IMR-90 (cell line): ENCODE results near the gene ITGAL. TPM values are rescaled to one million over a fixed set of nuclear protein-coding genes. Genes with fewer than 3 reads are reported as not detected.

ENCODE experiments used
- ATAC-seq: fragments of 200-7000 bp; cut with Tn5 transposase; 2 replicates; pipeline ENCODE4 v1.9.1; 2020; ENCODE audit warnings: low read depth, mild to moderate bottlenecking, moderate library complexity
- BruUV-seq: library from RNA; stranded (reverse); fragments of 400-500 nt; replicated peaks from 2 replicates; lab custom pipeline; 2021; lab: Mats Ljungman, UMichigan
- CTCF ChIA-PET: fragments of 300-600 bp; formaldehyde crosslinking; extraction: SDS; loops from one replicate; lab custom pipeline; 2021; ENCODE audit warnings: antibody characterized with exemption; lab: Yijun Ruan, JAX
- POLR2A ChIA-PET: fragments of 300-600 bp; sonication (Branson Sonifier 250); formaldehyde crosslinking; loops from one replicate; lab custom pipeline; 2022; ENCODE audit warnings: antibody characterized with exemption; ENCODE audit not compliant: unreplicated experiment; lab: Charles Lee
- DNase-seq: peaks from one replicate; pipeline ENCODE4 v3.0.0; 2013
- H2AFZ ChIP-seq: replicated peaks from 2 replicates; pipeline ENCODE3; 2013; ENCODE audit warnings: low read length, mild to moderate bottlenecking; ENCODE audit not compliant: poor library complexity
- H2AK5ac ChIP-seq: 2 replicates; pipeline ENCODE4 v1.6.1; 2013; ENCODE audit warnings: low read depth, low read length, inconsistent platforms
- H2AK9ac ChIP-seq: replicated peaks from 2 replicates; pipeline ENCODE3; 2013; ENCODE audit warnings: mild to moderate bottlenecking, low read depth, low read length, moderate library complexity; ENCODE audit not compliant: poor library complexity
- H2BK120ac ChIP-seq: 2 replicates; pipeline ENCODE4 v1.6.1; 2013; ENCODE audit warnings: low read depth, low read length, inconsistent platforms
- H2BK15ac ChIP-seq: 3 replicates; pipeline ENCODE4 v1.6.1; 2013; ENCODE audit warnings: low read depth, low read length, inconsistent platforms
- H2BK20ac ChIP-seq: 2 replicates; pipeline ENCODE4 v1.6.1; 2013; ENCODE audit warnings: low read depth, mild to moderate bottlenecking, inconsistent platforms, low read length, moderate library complexity
- H2BK5ac ChIP-seq: 2 replicates; pipeline ENCODE4 v1.6.1; 2013; ENCODE audit warnings: mild to moderate bottlenecking, low read depth, low read length, inconsistent platforms; ENCODE audit not compliant: poor library complexity, severe bottlenecking
- H3K14ac ChIP-seq: replicated peaks from 2 replicates; pipeline ENCODE4 v1.6.1; 2013; ENCODE audit warnings: low read depth, low read length, inconsistent platforms
- H3K18ac ChIP-seq: 2 replicates; pipeline ENCODE4 v1.6.1; 2013; ENCODE audit warnings: low read depth, low read length, control low read depth
- H3K23ac ChIP-seq: 2 replicates; pipeline ENCODE4 v1.6.1; 2013; ENCODE audit warnings: low read depth, low read length, inconsistent platforms
- H3K27ac ChIP-seq: 2 replicates; pipeline ENCODE4 v1.5.1; 2013; ENCODE audit warnings: mild to moderate bottlenecking, control low read depth, low read length; ENCODE audit not compliant: insufficient read depth
- H3K27me3 ChIP-seq: 2 replicates; pipeline ENCODE4 v1.6.1; 2013; ENCODE audit warnings: low read length; ENCODE audit not compliant: control insufficient read depth, insufficient read depth
- H3K36me3 ChIP-seq: 2 replicates; pipeline ENCODE4 v1.6.1; 2013; ENCODE audit warnings: low read length, mixed read lengths; ENCODE audit not compliant: control insufficient read depth, insufficient read depth
- H3K4ac ChIP-seq: 2 replicates; pipeline ENCODE4 v1.6.1; 2013; ENCODE audit warnings: low read depth, low read length, inconsistent platforms
- H3K4me1 ChIP-seq: 2 replicates; pipeline ENCODE4 v1.6.1; 2013; ENCODE audit warnings: low read length, mixed read lengths; ENCODE audit not compliant: control insufficient read depth, insufficient read depth
- H3K4me2 ChIP-seq: 2 replicates; pipeline ENCODE4 v1.6.1; 2013; ENCODE audit warnings: low read depth, mild to moderate bottlenecking, control low read depth, low read length, moderate library complexity
- H3K4me3 ChIP-seq: 2 replicates; pipeline ENCODE4 v1.5.1; 2013; ENCODE audit warnings: low read depth, mild to moderate bottlenecking, control low read depth, low read length, moderate library complexity; ENCODE audit not compliant: insufficient read depth
- H3K56ac ChIP-seq: 2 replicates; pipeline ENCODE4 v1.6.1; 2013; ENCODE audit warnings: low read length, inconsistent platforms; ENCODE audit not compliant: insufficient read depth; ENCODE audit errors: extremely low read depth
- H3K79me1 ChIP-seq, 2 experiments: 2 replicates each; pipeline ENCODE4 v1.6.1; 2013; ENCODE audit warnings: low read length in 2 of 2, inconsistent platforms in 1 of 2, low read depth in 1 of 2
- H3K9ac ChIP-seq: 2 replicates; pipeline ENCODE4 v1.6.1; 2013; ENCODE audit warnings: low read depth, low read length, control low read depth
- H3K9me1 ChIP-seq: 2 replicates; pipeline ENCODE4 v1.6.1; 2013; ENCODE audit warnings: low read length, inconsistent platforms; ENCODE audit not compliant: insufficient read depth
- H3K9me3 ChIP-seq: 2 replicates; pipeline ENCODE4 v1.6.1; 2013; ENCODE audit warnings: low read length; ENCODE audit not compliant: control insufficient read depth, insufficient read depth
- H4K20me1 ChIP-seq: 2 replicates; pipeline ENCODE4 v1.6.1; 2013; ENCODE audit warnings: low read length, inconsistent platforms; ENCODE audit not compliant: insufficient read depth
- H4K5ac ChIP-seq: 2 replicates; pipeline ENCODE4 v1.6.1; 2013; ENCODE audit warnings: mild to moderate bottlenecking, low read depth, low read length, control low read depth
- H4K8ac ChIP-seq, 2 experiments: 2 replicates each; pipeline ENCODE4 v1.6.1; 2013; ENCODE audit warnings: low read depth in 2 of 2, low read length in 2 of 2, control low read depth in 1 of 2, inconsistent platforms in 1 of 2
- H4K91ac ChIP-seq: 2 replicates; pipeline ENCODE4 v1.6.1; 2013; ENCODE audit warnings: low read depth, low read length, inconsistent platforms; ENCODE audit not compliant: insufficient read depth
- CHD1 ChIP-seq: IDR thresholded peaks from 2 replicates; pipeline ENCODE4 v1.6.1; 2012; ENCODE audit warnings: low read depth, low read length, improper control_type of control experiment
- CTCF ChIP-seq: conservative IDR thresholded peaks from 2 replicates; pipeline ENCODE4 v1.5.1; 2012; ENCODE audit warnings: mild to moderate bottlenecking, low read depth, low read length, improper control_type of control experiment
- FOS ChIP-seq: fragments of 150-350 bp; IDR thresholded peaks from 2 replicates; pipeline ENCODE4 v1.6.1; 2016; ENCODE audit warnings: low read depth, low read length
- WGBS, 2 experiments: methylation state at CpG; one replicate each; pipeline versions ENCODE4 v1.1.5 to v1.1.7; 2013; ENCODE audit warnings: missing lambda C conversion rate in 2 of 2; ENCODE audit not compliant: insufficient read length in 1 of 2; ENCODE audit errors: extremely low coverage in 2 of 2; 5-methylcytosine and 5-hydroxymethylcytosine counted together
- dilution Hi-C: fragments of 300-500 bp; cut with HindIII; formaldehyde crosslinking; loops from one replicate; pipeline ENCODE4 v1.14.3; 2018; ENCODE audit warnings: low sequenced_read_pairs; ENCODE audit not compliant: unreplicated experiment
- in situ Hi-C: fragments of 300-500 bp; cut with MboI; formaldehyde crosslinking; loops from 3 replicates; pipeline ENCODE4 v1.14.3; 2019; ENCODE audit warnings: low sequenced_read_pairs, inconsistent platforms, mixed read lengths
- intact Hi-C: fragments of 100-400 bp; cut with micrococcal nuclease; formaldehyde crosslinking; loops from 2 replicates; pipeline ENCODE4 v1.10.0; 2022
- polyA plus RNA-seq, 3 experiments: library from polyadenylated mRNA; depleted of rRNA; stranded (reverse); fragments of >200 nt; gene quantifications; 2 replicates each; pipeline ENCODE4 v1.2.3, GENCODE V29; 2012; ENCODE audit warnings: low replicate concordance in 1 of 3
- total RNA-seq: library from RNA; depleted of rRNA; stranded (reverse); fragments of >200 nt; gene quantifications from 2 replicates; pipeline ENCODE4 v1.2.3, GENCODE V29; 2012

ITGAL gene
- total and polyA plus RNA-seq, 2 of the 4 experiments (the other 2 are of a cell fraction): not detected

DNA sequence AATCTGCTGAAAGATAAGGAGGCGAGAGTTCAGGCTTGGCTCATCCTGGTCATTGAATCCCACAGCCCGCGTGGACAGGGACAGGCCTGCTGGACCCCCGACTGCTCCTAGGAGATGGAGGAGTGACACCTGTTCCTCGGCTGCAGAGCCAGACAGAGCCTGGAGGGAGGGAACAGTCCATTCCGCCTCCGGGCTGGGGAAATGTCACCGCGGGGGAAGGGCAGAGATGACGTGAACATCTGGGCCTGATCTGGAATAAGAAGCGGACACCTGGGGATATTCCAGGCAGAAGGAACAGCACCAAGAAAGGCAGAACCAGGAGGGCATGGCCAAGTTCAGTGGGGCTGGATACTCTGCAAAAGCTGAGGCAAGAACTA, 60.6 kb downstream of the ITGAL start:
- Histone ChIP-seq H2BK120ac (no peak overlapping the region), H3K79me1 (peaks cover 6 to 31% of the 10 kb centered on the region in 2 experiments), H3K9me1 (peaks cover 10% of the 10 kb centered on the region; the same call in 1 of the 2 replicates), H3K27ac (no peak overlapping the region), H4K91ac (no peak overlapping the region), H3K56ac (no peak overlapping the region), H3K14ac (no peak overlapping the region), H2BK5ac (no peak overlapping the region), H4K8ac (no peak overlapping the region), H3K23ac (no peak overlapping the region), H3K9ac (no peak overlapping the region), H3K27me3 (no peaks in the 10 kb centered on the region), H2AK9ac (peak overlapping the region; percentile 8), H3K4me1 (peaks cover 8% of the 10 kb centered on the region), H3K4me3 (no peak overlapping the region), H3K18ac (no peak overlapping the region), H4K20me1 (no peaks in the 10 kb centered on the region), H2AFZ (peak overlapping the region; percentile 19), H4K5ac (no peak overlapping the region), H3K36me3 (peaks cover 5% of the 10 kb centered on the region; the same call in 1 of the 2 replicates), H2BK20ac (no peak overlapping the region), H3K4me2 (no peak overlapping the region), H2AK5ac (no peak overlapping the region), H3K4ac (no peak overlapping the region), H3K9me3 (no peaks in the 10 kb centered on the region), H2BK15ac (no peak overlapping the region)
- 75% methylated on average over 10 of the region's 11 CpGs; no CpG with 5 or more reads in 1 of the 2 experiments for WGBS, 2 experiments
- ATAC-seq (no peak), DNase-seq (no peak)
- in situ Hi-C loops (no loop called here), dilution Hi-C loops (no loop called here), intact Hi-C loops (no loop called here)
- ChIA-PET POLR2A (no interaction called here), CTCF (interaction anchor here (0.6 kb wide), 1 partner anchor 567 kb away, joined by 3 read pairs; no protein-coding TSS in a partner anchor)
- TF ChIP-seq CHD1 (no peak), FOS (no peak), CTCF (no peak)
- BruUV-seq: no TSS peak
